Lung (tissue), 12 donors: ENCODE measurements around the gene SH2D3A. TPM values are rescaled to one million over a fixed set of nuclear protein-coding genes. Genes with fewer than 3 reads are reported as not detected.
A peak's percentile ranks its signal among the peaks of the same experiment; 100 is the strongest.

Source experiments
- ATAC-seq: fragments of 200-7000 bp; cut with Tn5 transposase; one replicate; pipeline ENCODE4 v1.9.1; 2020; ENCODE audit warnings: moderate number of reproducible peaks; ENCODE audit not compliant: insufficient read depth, low FRiP score
- DNase-seq, 3 donors: peaks; one replicate each; pipeline ENCODE4 v3.0.0-alpha.2; 2013 to 2017
- H3K27ac ChIP-seq, 2 donors: one replicate each; pipeline ENCODE4 v1.5.1; 2013; ENCODE audit warnings: mild to moderate bottlenecking in 2 of 2, moderate library complexity in 2 of 2, control low read depth in 1 of 2, inconsistent platforms in 1 of 2, low read depth in 1 of 2, low read length in 1 of 2
- H3K27me3 ChIP-seq, 3 donors: one replicate each; pipeline ENCODE4 v1.5.1; 2013; ENCODE audit warnings: low read length in 2 of 3; ENCODE audit not compliant: control insufficient read depth in 3 of 3, insufficient read depth in 3 of 3
- H3K36me3 ChIP-seq, 4 donors: one replicate each; pipeline ENCODE4 v1.5.1; 2013; ENCODE audit warnings: low read length in 4 of 4, mild to moderate bottlenecking in 1 of 4, moderate library complexity in 1 of 4; ENCODE audit not compliant: control insufficient read depth in 4 of 4, insufficient read depth in 4 of 4
- H3K4me1 ChIP-seq, 5 donors: one replicate each; pipeline ENCODE4 v1.5.1; 2013; ENCODE audit warnings: low read length in 5 of 5, mild to moderate bottlenecking in 2 of 5, moderate library complexity in 1 of 5; ENCODE audit not compliant: control insufficient read depth in 5 of 5, insufficient read depth in 5 of 5
- H3K4me3 ChIP-seq: one replicate; pipeline ENCODE4 v1.5.1; 2013; ENCODE audit warnings: mild to moderate bottlenecking, control low read depth, moderate library complexity
- H3K9ac ChIP-seq, 2 donors: one replicate each; pipeline ENCODE4 v1.5.1; 2013; ENCODE audit warnings: low read length in 2 of 2, control low read depth in 1 of 2; ENCODE audit not compliant: insufficient read depth in 1 of 2
- H3K9me3 ChIP-seq, 4 donors: one replicate each; pipeline ENCODE4 v1.5.1; 2013; ENCODE audit warnings: low read length in 3 of 4, mild to moderate bottlenecking in 1 of 4, moderate library complexity in 1 of 4; ENCODE audit not compliant: control insufficient read depth in 4 of 4, insufficient read depth in 3 of 4
- CTCF ChIP-seq: IDR thresholded peaks from 2 replicates; pipeline ENCODE4 v1.5.1; 2012; ENCODE audit warnings: mild to moderate bottlenecking; ENCODE audit errors: control extremely low read depth, extremely low read depth
- WGBS, 2 donors: extraction: QIAGEN DNeasy Blood & Tissue Kit; methylation state at CpG; one replicate each; pipeline ENCODE4 v1.1.7; 2013; 5-methylcytosine and 5-hydroxymethylcytosine counted together
- polyA plus RNA-seq, 2 donors: library from polyadenylated mRNA; stranded (reverse); fragments of 200-250 nt; gene quantifications; one replicate each; pipeline ENCODE4 v1.2.1, GENCODE V29; 2013
- total RNA-seq, 2 donors: library from RNA; depleted of rRNA in 1 of 2; stranded (reverse); fragments of >200 nt in 1 of 2; gene quantifications; one replicate each; pipeline ENCODE4 v1.2.1, GENCODE V29; 2014 to 2021
- donor health status: control.
- donor health status: control.
- donor health status: Bipolar disorder and iron deficiency.
- donor health status: healthy.
- donor health status: DM: yes; HTN: yes; CAD: no.

The SH2D3A gene
- total and polyA plus RNA-seq, 4 donors: 16.6 to 30.6 (median 22.7) TPM

GRCh38 chr19:6788896-6789295, 21.7 kb upstream of the SH2D3A start:
- H3K4me1 ChIP-seq: peaks cover 0 to 4% (median 0%) of the 10 kb centered on the region in 5 donors
- no peaks in the 10 kb centered on the region for H3K9me3 ChIP-seq
- ATAC-seq (no peak), DNase-seq (no peak)
- H3K9ac ChIP-seq: no peak overlapping the region
- H3K4me3 ChIP-seq: no peak overlapping the region
- no peak overlapping the region for H3K27ac ChIP-seq
- WGBS, 2 donors: 76 to 86% methylated on average over 4 of the region's 4 CpGs
- TF ChIP-seq CTCF: no peak
- H3K36me3 ChIP-seq: no peaks in the 10 kb centered on the region
- H3K27me3 ChIP-seq: no peaks in the 10 kb centered on the region

- ATAC-seq: no peak
- Histone ChIP-seq H3K27me3 (no peaks in the 10 kb centered on the region), H3K4me1 (peaks cover 0 to 4% (median 0%) of the 10 kb centered on the region in 5 donors), H3K27ac (no peak overlapping the region), H3K36me3 (no peaks in the 10 kb centered on the region), H3K9me3 (no peaks in the 10 kb centered on the region), H3K9ac (no peak overlapping the region), H3K4me3 (no peak overlapping the region)
- TF ChIP-seq CTCF: no peak
- 83 to 94% methylated on average over 4 of the region's 4 CpGs for WGBS, 2 donors
- no peak for DNase-seq
Observed at GRCh38 chr19:6787393-6787792, 20.2 kb upstream of the SH2D3A start.

- ATAC-seq (no peak), DNase-seq (peak in 1 of 3 donors; percentile 61)
- Histone ChIP-seq H3K9ac (no peak overlapping the region), H3K27me3 (no peaks in the 10 kb centered on the region), H3K4me3 (no peak overlapping the region), H3K9me3 (no peaks in the 10 kb centered on the region), H3K27ac (no peak overlapping the region), H3K36me3 (no peaks in the 10 kb centered on the region), H3K4me1 (peaks cover 0 to 4% (median 0%) of the 10 kb centered on the region in 5 donors)
- no peak for TF ChIP-seq CTCF
- 75% methylated on average over 4 of the region's 4 CpGs for WGBS, 2 donors
Observed at GRCh38 chr19:6779206-6779605, 12.0 kb upstream of the SH2D3A start.

- no peak for TF ChIP-seq CTCF
- no peaks in the 10 kb centered on the region for H3K27me3 ChIP-seq
- no peaks in the 10 kb centered on the region for H3K9me3 ChIP-seq
- no peak overlapping the region for H3K4me3 ChIP-seq
- ATAC-seq (no peak), DNase-seq (no peak)
- peak overlapping the region in 1 of 2 donors; percentile 5 for H3K9ac ChIP-seq
- no peak overlapping the region for H3K27ac ChIP-seq
- peaks cover 0 to 5% (median 0%) of the 10 kb centered on the region in 5 donors for H3K4me1 ChIP-seq
- no peaks in the 10 kb centered on the region for H3K36me3 ChIP-seq
- WGBS, 2 donors: 81 to 86% methylated on average over 4 of the region's 4 CpGs
Observed at GRCh38 chr19:6778386-6778785, 11.2 kb upstream of the SH2D3A start.
